HL-60 (cell line): ENCODE measurements around the gene DYNC1I1.

Source experiments
- POLR2AphosphoS5 ChIP-seq: IDR thresholded peaks from 2 replicates; pipeline ENCODE4 v1.6.1; 2012; ENCODE audit warnings: low read depth
- TF ChIP-seq, protein P1 (sequence below): IDR thresholded peaks from one replicate; pipeline ENCODE4 v1.5.1; 2011; ENCODE audit warnings: low read length, control low read depth, inconsistent platforms; ENCODE audit not compliant: insufficient read depth
- TF ChIP-seq, protein P2 (sequence below): IDR thresholded peaks from 2 replicates; pipeline ENCODE4 v1.6.1; 2012; ENCODE audit warnings: low read depth; ENCODE audit not compliant: insufficient replicate concordance

DNA sequence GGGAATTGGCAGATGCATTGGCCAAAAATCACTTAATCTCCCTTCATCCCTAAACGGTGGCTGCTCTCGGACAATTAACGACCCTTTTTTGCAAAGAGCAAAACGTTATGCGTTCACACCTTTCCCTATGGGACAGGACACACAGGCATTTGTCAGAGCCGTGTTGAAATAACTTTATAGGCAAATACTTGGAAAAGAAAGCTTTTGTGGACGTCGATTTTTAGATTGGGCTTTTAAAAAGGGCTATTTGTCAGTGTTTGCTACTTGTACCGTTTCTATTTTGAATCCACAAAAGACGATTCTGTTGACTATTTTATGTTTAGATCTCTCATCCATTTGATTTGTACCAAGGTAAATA, 304.0 kb downstream of the DYNC1I1 start:
- TF ChIP-seq, protein P1, sequence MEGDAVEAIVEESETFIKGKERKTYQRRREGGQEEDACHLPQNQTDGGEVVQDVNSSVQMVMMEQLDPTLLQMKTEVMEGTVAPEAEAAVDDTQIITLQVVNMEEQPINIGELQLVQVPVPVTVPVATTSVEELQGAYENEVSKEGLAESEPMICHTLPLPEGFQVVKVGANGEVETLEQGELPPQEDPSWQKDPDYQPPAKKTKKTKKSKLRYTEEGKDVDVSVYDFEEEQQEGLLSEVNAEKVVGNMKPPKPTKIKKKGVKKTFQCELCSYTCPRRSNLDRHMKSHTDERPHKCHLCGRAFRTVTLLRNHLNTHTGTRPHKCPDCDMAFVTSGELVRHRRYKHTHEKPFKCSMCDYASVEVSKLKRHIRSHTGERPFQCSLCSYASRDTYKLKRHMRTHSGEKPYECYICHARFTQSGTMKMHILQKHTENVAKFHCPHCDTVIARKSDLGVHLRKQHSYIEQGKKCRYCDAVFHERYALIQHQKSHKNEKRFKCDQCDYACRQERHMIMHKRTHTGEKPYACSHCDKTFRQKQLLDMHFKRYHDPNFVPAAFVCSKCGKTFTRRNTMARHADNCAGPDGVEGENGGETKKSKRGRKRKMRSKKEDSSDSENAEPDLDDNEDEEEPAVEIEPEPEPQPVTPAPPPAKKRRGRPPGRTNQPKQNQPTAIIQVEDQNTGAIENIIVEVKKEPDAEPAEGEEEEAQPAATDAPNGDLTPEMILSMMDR: no peak
- no peak for TF ChIP-seq POLR2AphosphoS5
- TF ChIP-seq, protein P2, sequence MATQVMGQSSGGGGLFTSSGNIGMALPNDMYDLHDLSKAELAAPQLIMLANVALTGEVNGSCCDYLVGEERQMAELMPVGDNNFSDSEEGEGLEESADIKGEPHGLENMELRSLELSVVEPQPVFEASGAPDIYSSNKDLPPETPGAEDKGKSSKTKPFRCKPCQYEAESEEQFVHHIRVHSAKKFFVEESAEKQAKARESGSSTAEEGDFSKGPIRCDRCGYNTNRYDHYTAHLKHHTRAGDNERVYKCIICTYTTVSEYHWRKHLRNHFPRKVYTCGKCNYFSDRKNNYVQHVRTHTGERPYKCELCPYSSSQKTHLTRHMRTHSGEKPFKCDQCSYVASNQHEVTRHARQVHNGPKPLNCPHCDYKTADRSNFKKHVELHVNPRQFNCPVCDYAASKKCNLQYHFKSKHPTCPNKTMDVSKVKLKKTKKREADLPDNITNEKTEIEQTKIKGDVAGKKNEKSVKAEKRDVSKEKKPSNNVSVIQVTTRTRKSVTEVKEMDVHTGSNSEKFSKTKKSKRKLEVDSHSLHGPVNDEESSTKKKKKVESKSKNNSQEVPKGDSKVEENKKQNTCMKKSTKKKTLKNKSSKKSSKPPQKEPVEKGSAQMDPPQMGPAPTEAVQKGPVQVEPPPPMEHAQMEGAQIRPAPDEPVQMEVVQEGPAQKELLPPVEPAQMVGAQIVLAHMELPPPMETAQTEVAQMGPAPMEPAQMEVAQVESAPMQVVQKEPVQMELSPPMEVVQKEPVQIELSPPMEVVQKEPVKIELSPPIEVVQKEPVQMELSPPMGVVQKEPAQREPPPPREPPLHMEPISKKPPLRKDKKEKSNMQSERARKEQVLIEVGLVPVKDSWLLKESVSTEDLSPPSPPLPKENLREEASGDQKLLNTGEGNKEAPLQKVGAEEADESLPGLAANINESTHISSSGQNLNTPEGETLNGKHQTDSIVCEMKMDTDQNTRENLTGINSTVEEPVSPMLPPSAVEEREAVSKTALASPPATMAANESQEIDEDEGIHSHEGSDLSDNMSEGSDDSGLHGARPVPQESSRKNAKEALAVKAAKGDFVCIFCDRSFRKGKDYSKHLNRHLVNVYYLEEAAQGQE: no peak
